K562 (cell line): Measurements from ENCODE around the gene SRSF1. TPM values are rescaled to one million over a fixed set of nuclear protein-coding genes. Genes with fewer than 3 reads are reported as not detected.

Experiments used
- ARID3A ChIP-seq: IDR thresholded peaks from 2 replicates; pipeline ENCODE4 v1.6.1; 2012; ENCODE audit warnings: low read depth, low read length, improper control_type of control experiment, borderline replicate concordance
- FOXP4 ChIP-seq: sonication (generic); formaldehyde crosslinking; IDR thresholded peaks from 2 replicates; pipeline ENCODE4 v1.8.0; 2022; ENCODE audit warnings: mild to moderate bottlenecking, missing genetic modification reagents, borderline replicate concordance
- KHSRP ChIP-seq: fragments of 450-650 bp; IDR thresholded peaks from 2 replicates; pipeline ENCODE4 v1.6.1; 2017
- NR2F6 ChIP-seq: fragments of 450-650 bp; formaldehyde crosslinking; IDR thresholded peaks from 2 replicates; pipeline ENCODE4 v1.4.0; 2020; ENCODE audit warnings: mild to moderate bottlenecking
- TAF9B ChIP-seq: fragments of 450-650 bp; IDR thresholded peaks from 2 replicates; pipeline ENCODE4 v1.6.1; 2018; ENCODE audit warnings: mild to moderate bottlenecking; ENCODE audit not compliant: partially characterized antibody
- ZNF12 ChIP-seq: sonication (generic); formaldehyde crosslinking; IDR thresholded peaks from 2 replicates; pipeline ENCODE4 v1.4.0; 2020; ENCODE audit warnings: mild to moderate bottlenecking, missing genetic modification reagents
- ZNF165 ChIP-seq: fragments of 250-450 bp; sonication (Bioruptor Pico); IDR thresholded peaks from 2 replicates; pipeline ENCODE4 v1.4.0; 2020; ENCODE audit warnings: borderline replicate concordance
- polyA plus RNA-seq, 8 experiments: library from polyadenylated mRNA; depleted of rRNA in 4 of 8; stranded (reverse) in 5 of 8; unstranded in 3 of 8; fragments of >200 nt; fragmentation: Nextera tagmentation in 2 of 8; fragmentation: Illumina TruSeq in 1 of 8; extraction: Ambion mirVana in 2 of 8; extraction: Trizol in 1 of 8; gene quantifications; 2 replicates each; pipeline versions ENCODE4 v1.2.1 to v1.2.3, GENCODE V29; 2011 to 2014; ENCODE audit warnings: inconsistent platforms in 1 of 8, missing spikeins in 1 of 8
- total RNA-seq, 7 experiments: library from RNA; depleted of rRNA in 6 of 7; stranded (reverse); fragments of >200 nt in 6 of 7; fragmentation: Illumina TruSeq in 2 of 7; extraction: Trizol in 2 of 7; gene quantifications; 2 replicates each; pipeline versions ENCODE4 v1.2.1 to v1.2.3, GENCODE V29; 2011 to 2021; ENCODE audit warnings: low replicate concordance in 1 of 7

SRSF1 gene
- total and polyA plus RNA-seq, 9 of the 15 experiments (the other 6 are each of a cell fraction or from before 2014, with no cell fraction given): 77.8 to 559 (median 442) TPM

GRCh38 chr17:58047376-58048150 is 40.5 kb upstream of the SRSF1 start (continued):
- TF ChIP-seq FOXP4 (CRISPR knock-in tag) (no peak), ZNF12 (CRISPR knock-in tag) (no peak), NR2F6 (CRISPR knock-in tag) (no peak), TAF9B (no peak), ARID3A (no peak), KHSRP (no peak), ZNF165 (no peak)
